ENCODE measurements around the gene NIBAN1.

- TF ChIP-seq CTCF (IDR thresholded peaks at IDR 0.05; ENCODE audit: insufficient read depth, low read length, poor library complexity, severe bottlenecking) (no peak), EZH2phosphoT487 (conservative IDR thresholded peaks at IDR 0.05; ENCODE audit: low read length) (no peak)
These were observed 18.0 kb upstream of the NIBAN1 start for GRCh38 chr1:184992271-184992670.

Measured in SU-DHL-6 (cell line).